Body of pancreas (tissue), 4 donors: ENCODE results near the gene TCF7L1.

Source experiments
- CTCF ChIP-seq, 7 experiments: fragments of 450-650 bp in 4 of 7; fragments of 200-600 bp in 3 of 7; sonication (generic) in 3 of 7; IDR thresholded peaks; one replicate each; pipeline ENCODE4 v1.5.1; 2016 to 2019; ENCODE audit warnings: antibody characterized with exemption in 7 of 7
- POLR2A ChIP-seq, 3 donors: fragments of 450-650 bp; IDR thresholded peaks; one replicate each; pipeline ENCODE4 v1.6.1; 2016; ENCODE audit warnings: antibody characterized with exemption in 3 of 3, mild to moderate bottlenecking in 2 of 3

GRCh38 chr2:85308201-85308600 lies 175.0 kb downstream of the TCF7L1 start:
- no peak for TF ChIP-seq CTCF (IDR thresholded peaks at IDR 0.05)
- TF ChIP-seq POLR2A (IDR thresholded peaks at IDR 0.05): no peak
